AG04449 (cell line): Measurements from ENCODE around the gene ZNF554.

Source experiments
- CTCF ChIA-PET: fragments of 350-600 bp; formaldehyde crosslinking; extraction: SDS; loops from one replicate; lab custom pipeline; 2021; ENCODE audit warnings: antibody characterized with exemption; lab: Yijun Ruan, JAX
- POLR2A ChIA-PET: fragments of 400-600, 350-600 bp; formaldehyde crosslinking; extraction: SDS; loops from one replicate; lab custom pipeline; 2020; ENCODE audit warnings: antibody characterized with exemption, inconsistent platforms; lab: Yijun Ruan, JAX
- DNase-seq: peaks from one replicate; pipeline ENCODE4 v3.0.0-alpha.2; 2010; ENCODE audit warnings: low read depth, low spot score
- H3K4me3 ChIP-seq: 2 replicates; pipeline ENCODE4 v1.5.1; 2011; ENCODE audit warnings: low read depth, mild to moderate bottlenecking, control low read depth, low read length
- TF ChIP-seq, protein P1 (sequence below): IDR thresholded peaks from one replicate; pipeline ENCODE4 v1.5.1; 2011; ENCODE audit warnings: mild to moderate bottlenecking, moderate library complexity, low read length, control low read depth, inconsistent platforms; ENCODE audit not compliant: insufficient read depth; ENCODE audit errors: missing control alignments

The ZNF554 gene

GRCh38 chr19:2819540-2820111 is at the start of gene ZNF554:
TSS of gene ZNF554 (plus strand) at chr19:2819868. CDS start at chr19:2820072, 204 bp downstream.
- peak within 1 kb of the TSS; percentile 75 for H3K4me3 ChIP-seq
- TF ChIP-seq, protein P1, sequence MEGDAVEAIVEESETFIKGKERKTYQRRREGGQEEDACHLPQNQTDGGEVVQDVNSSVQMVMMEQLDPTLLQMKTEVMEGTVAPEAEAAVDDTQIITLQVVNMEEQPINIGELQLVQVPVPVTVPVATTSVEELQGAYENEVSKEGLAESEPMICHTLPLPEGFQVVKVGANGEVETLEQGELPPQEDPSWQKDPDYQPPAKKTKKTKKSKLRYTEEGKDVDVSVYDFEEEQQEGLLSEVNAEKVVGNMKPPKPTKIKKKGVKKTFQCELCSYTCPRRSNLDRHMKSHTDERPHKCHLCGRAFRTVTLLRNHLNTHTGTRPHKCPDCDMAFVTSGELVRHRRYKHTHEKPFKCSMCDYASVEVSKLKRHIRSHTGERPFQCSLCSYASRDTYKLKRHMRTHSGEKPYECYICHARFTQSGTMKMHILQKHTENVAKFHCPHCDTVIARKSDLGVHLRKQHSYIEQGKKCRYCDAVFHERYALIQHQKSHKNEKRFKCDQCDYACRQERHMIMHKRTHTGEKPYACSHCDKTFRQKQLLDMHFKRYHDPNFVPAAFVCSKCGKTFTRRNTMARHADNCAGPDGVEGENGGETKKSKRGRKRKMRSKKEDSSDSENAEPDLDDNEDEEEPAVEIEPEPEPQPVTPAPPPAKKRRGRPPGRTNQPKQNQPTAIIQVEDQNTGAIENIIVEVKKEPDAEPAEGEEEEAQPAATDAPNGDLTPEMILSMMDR, result peak; percentile 98
- ChIA-PET POLR2A (no interaction called here), CTCF (interaction anchor here (0.6 to 2.2 kb wide), 24 partner anchors 9 to 215 kb away, joined by 3 to 14 read pairs (median 4); partner anchors contain the start of genes SGTA, ZNF555 and ZNF57)
- peak; percentile 57 for DNase-seq

DNA sequence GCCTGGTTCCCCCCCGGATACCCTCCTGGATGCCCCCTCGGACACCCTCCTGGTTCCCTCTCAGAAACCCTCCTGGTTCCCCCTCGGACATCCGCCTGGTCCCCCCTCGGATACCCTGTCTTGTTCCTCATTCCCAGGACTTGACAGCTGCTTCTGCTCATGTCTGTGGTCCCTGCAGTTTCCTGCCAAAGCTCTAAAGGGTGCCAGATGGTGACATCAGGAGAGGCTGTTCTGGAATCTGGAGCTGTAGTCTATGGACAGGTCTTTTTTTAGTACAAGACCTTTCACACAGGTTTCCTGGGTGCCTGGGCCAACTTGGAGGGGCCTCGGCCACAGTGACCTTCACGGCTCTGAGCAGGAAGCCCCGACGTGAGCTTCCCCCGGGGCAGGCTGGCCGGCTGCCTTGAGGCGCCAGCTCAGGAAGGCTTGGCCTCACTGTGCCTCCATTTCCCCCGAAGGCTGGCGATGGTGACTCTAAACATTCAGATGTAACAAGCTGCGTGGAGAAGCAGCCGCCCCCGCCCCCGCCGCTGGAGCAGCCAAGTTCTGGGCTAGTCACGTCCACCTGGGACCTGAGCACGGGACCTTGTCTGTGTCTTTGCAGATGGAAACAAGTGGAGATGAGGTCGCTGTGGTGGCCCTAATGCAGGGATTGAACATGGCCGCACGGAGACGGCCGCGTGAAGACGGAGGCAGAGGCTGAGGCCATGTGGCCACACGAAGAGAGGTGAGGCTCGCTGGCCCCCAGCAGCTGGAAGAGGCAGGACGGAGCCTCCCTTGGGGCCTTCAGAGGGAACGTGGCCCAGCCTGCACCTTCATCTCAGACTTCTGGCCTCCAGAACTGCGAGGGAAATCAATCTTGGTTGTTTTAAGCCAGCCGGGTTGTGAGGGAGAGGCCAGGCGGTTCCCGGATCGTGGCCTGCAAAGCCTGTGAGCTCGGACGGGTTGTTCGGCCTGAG is 49.3 kb upstream of the ZNF554 start:
- CTCF ChIA-PET, result interaction anchor here (1.0 to 1.7 kb wide), 3 partner anchors 8 to 122 kb away, joined by 4 to 5 read pairs (median 4); no protein-coding TSS in a partner anchor

GRCh38 chr19:2771786-2772674 is 47.6 kb upstream of the ZNF554 start:
- DNase-seq, result no peak
- ChIA-PET CTCF (no interaction called here), POLR2A (interaction anchor here (0.9 kb wide), 1 partner anchor 9 kb away, joined by 3 read pairs; no protein-coding TSS in a partner anchor)
- TF ChIP-seq, protein P1, result no peak
- no peak overlapping the region for H3K4me3 ChIP-seq

More for the DNA sequence above, 49.3 kb upstream of the ZNF554 start:
- TF ChIP-seq, protein P1, result no peak
- POLR2A ChIA-PET, result no interaction called here
- no peak overlapping the region for H3K4me3 ChIP-seq
- no peak for DNase-seq

DNA sequence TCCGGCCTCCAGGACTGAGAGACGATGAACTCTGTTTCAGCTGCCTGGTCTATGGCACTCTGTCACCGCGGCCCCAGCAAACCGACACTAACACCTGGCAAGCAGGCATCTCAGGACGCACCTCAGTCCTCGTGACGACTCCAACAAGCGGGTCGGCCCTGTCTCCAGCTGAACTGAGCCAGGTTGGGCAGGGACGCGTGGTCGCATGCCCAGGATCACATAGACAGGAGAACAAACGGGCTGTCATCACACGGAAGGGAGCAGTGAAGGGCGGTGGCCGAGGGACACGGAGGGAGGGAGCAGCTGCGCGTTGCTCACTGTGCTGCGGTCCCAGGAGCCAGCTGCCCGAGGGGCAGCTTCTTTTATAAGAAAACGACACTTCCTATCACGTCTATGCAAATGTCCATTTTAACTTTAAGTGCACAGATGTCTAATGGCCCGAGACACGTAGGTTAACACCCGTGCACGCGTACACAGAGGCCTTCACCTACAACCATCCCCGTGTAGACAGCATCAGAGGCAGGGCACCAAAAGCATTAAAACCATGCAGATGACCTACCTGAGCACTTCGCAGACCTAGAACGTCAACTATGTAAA is 45.5 kb upstream of the ZNF554 start:
- TF ChIP-seq, protein P1, result no peak
- CTCF ChIA-PET, result interaction anchor here (1.0 to 1.7 kb wide), 2 partner anchors 24 to 126 kb away, joined by 4 to 5 read pairs; no protein-coding TSS in a partner anchor
- POLR2A ChIA-PET, result no interaction called here
- DNase-seq, result no peak
- no peak overlapping the region for H3K4me3 ChIP-seq

GRCh38 chr19:2774953-2775555 is 44.6 kb upstream of the ZNF554 start:
- H3K4me3 ChIP-seq, result no peak overlapping the region

More at GRCh38 chr19:2774953-2775555, 44.6 kb upstream of the ZNF554 start:
- POLR2A ChIA-PET, result no interaction called here
- CTCF ChIA-PET, result interaction anchor here (1.0 to 1.7 kb wide), 2 partner anchors 25 to 127 kb away, joined by 4 to 5 read pairs; no protein-coding TSS in a partner anchor
- no peak for DNase-seq
- TF ChIP-seq, protein P1, result no peak
